ENCODE data around the gene C16orf54. TPM values are rescaled to one million over a fixed set of nuclear protein-coding genes. Genes with fewer than 3 reads are reported as not detected.
"Not testable (repeated sequence)": the region's sequence is repeated elsewhere in the genome, so short reads cannot be mapped to it uniquely, and the experiment has no call there.

Gene C16orf54
- total RNA-seq, 4 donors from 2014 or later: 0.22 to 0.83 (median 0.37) TPM

- 35 to 40% methylated on average over 5 to 6 of the region's 6 CpGs for WGBS, 2 donors
- H3K4me3 ChIP-seq (replicated peaks in 1 of 3): no peak overlapping the region
- no peaks in the 10 kb centered on the region for H3K27me3 ChIP-seq
- peaks cover 0 to 6% of the 10 kb centered on the region in 2 donors for H3K4me1 ChIP-seq
- TF ChIP-seq CTCF (IDR thresholded peaks at IDR 0.05): peak in 5 of 6 experiments; percentile 31 to 46 (median 42)
- TF ChIP-seq POLR2A (IDR thresholded peaks at IDR 0.05): no peak
- H3K9me3 ChIP-seq: no peaks in the 10 kb centered on the region
- no peak for DNase-seq
- intact Hi-C loops (cut with DNase I): no loop called here
- H3K36me3 ChIP-seq: no peaks in the 10 kb centered on the region
- H3K27ac ChIP-seq: no peak overlapping the region
Measured at GRCh38 chr16:29729116-29729521, 16.7 kb downstream of the C16orf54 start.

- Histone ChIP-seq H3K4me3 (replicated peaks in 1 of 3) (no peak overlapping the region), H3K9me3 (no peaks in the 10 kb centered on the region), H3K36me3 (no peaks in the 10 kb centered on the region), H3K4me1 (peaks cover 0 to 6% of the 10 kb centered on the region in 2 donors), H3K27me3 (no peaks in the 10 kb centered on the region), H3K27ac (no peak overlapping the region)
- DNase-seq: no peak
- TF ChIP-seq CTCF (IDR thresholded peaks at IDR 0.05): no peak
- no peak for TF ChIP-seq POLR2A (IDR thresholded peaks at IDR 0.05)
- intact Hi-C loops (cut with DNase I): no loop called here
- 74 to 85% methylated on average over 7 of the region's 7 CpGs for WGBS, 2 donors
Measured at GRCh38 chr16:29727452-29727851, 18.3 kb downstream of the C16orf54 start.

GRCh38 chr16:29726845-29727377, 18.9 kb downstream of the C16orf54 start:
- Histone ChIP-seq H3K36me3 (no peaks in the 10 kb centered on the region), H3K9me3 (no peaks in the 10 kb centered on the region), H3K27me3 (no peaks in the 10 kb centered on the region), H3K4me1 (peaks cover 0 to 6% of the 10 kb centered on the region in 2 donors), H3K27ac (no peak overlapping the region), H3K4me3 (replicated peaks in 1 of 3) (no peak overlapping the region)
- no peak for TF ChIP-seq CTCF (IDR thresholded peaks at IDR 0.05)
- no peak for TF ChIP-seq POLR2A (IDR thresholded peaks at IDR 0.05)
- no peak for DNase-seq
- intact Hi-C loops (cut with DNase I): no loop called here
- WGBS, 2 donors: 79% methylated on average over 5 to 9 of the region's 9 CpGs

- TF ChIP-seq CTCF (IDR thresholded peaks at IDR 0.05): peak in 5 of 6 experiments; percentile 15 to 59 (median 55)
- H3K4me1 ChIP-seq; H3K36me3 ChIP-seq; H3K27me3 ChIP-seq; H3K9me3 ChIP-seq; intact Hi-C loops (cut with DNase I); H3K4me3 ChIP-seq (replicated peaks in 1 of 3); H3K27ac ChIP-seq: not testable (repeated sequence)
- peak; percentile 82 to 84 for DNase-seq
- 36 to 40% methylated on average over 24 of the region's 24 CpGs for WGBS, 2 donors
Measured at GRCh38 chr16:29721167-29721879, 24.5 kb downstream of the C16orf54 start.

GRCh38 chr16:29720703-29721102, 25.1 kb downstream of the C16orf54 start:
- Histone ChIP-seq H3K36me3 (no peaks in the 10 kb centered on the region), H3K27me3 (no peaks in the 10 kb centered on the region), H3K27ac (no peak overlapping the region), H3K4me1 (no peaks in the 10 kb centered on the region), H3K9me3 (no peaks in the 10 kb centered on the region), H3K4me3 (replicated peaks in 1 of 3) (no peak overlapping the region)
- DNase-seq: no peak
- TF ChIP-seq CTCF (IDR thresholded peaks at IDR 0.05) (no peak), POLR2A (IDR thresholded peaks at IDR 0.05) (no peak)
- intact Hi-C loops (cut with DNase I): no loop called here
- WGBS, 2 donors: 79 to 85% methylated on average over 5 of the region's 5 CpGs
